HEK293 (cell line): Measurements from ENCODE around the gene LYST.
A peak's percentile ranks its signal among the peaks of the same experiment; 100 is the strongest.
"Not testable (repeated sequence)": the region's sequence is repeated elsewhere in the genome, so short reads cannot be mapped to it uniquely, and the experiment has no call there.

Source experiments
- CTCF ChIA-PET: fragments of 350-600 bp; formaldehyde crosslinking; extraction: SDS; loops from one replicate; lab custom pipeline; 2021; ENCODE audit warnings: antibody characterized with exemption; lab: Yijun Ruan, JAX
- POLR2A ChIA-PET: fragments of 300-600 bp; formaldehyde crosslinking; extraction: SDS; loops from one replicate; lab custom pipeline; 2020; ENCODE audit warnings: antibody characterized with exemption, inconsistent platforms; lab: Yijun Ruan, JAX
- H3K27ac ChIP-seq: fragments of 200-500 bp; sonication (Bioruptor generic); 2 replicates; pipeline ENCODE4 v1.5.1; 2014; ENCODE audit warnings: low read depth, low read length, control low read depth, inconsistent platforms; ENCODE audit errors: extremely low read depth
- H3K36me3 ChIP-seq, 2 experiments: fragments of 200-500 bp in 1 of 2; sonication (Bioruptor generic) in 1 of 2; 1 replicate in 1 of 2; 2 replicates in 1 of 2; pipeline ENCODE4 v1.5.1; 2014 to 2017; ENCODE audit warnings: inconsistent platforms in 2 of 2, low read length in 2 of 2; ENCODE audit not compliant: control insufficient read depth in 2 of 2, insufficient read depth in 1 of 2
- H3K4me1 ChIP-seq: fragments of 200-500 bp; sonication (Bioruptor generic); 2 replicates; pipeline ENCODE4 v1.5.1; 2014; ENCODE audit warnings: mild to moderate bottlenecking, low read length, inconsistent platforms; ENCODE audit not compliant: control insufficient read depth, insufficient read depth
- H3K4me3 ChIP-seq: 2 replicates; pipeline ENCODE4 v1.5.1; 2011; ENCODE audit warnings: low read depth, mild to moderate bottlenecking, control low read depth, low read length, moderate library complexity
- H3K9me3 ChIP-seq: fragments of 200-500 bp; sonication (Bioruptor generic); 2 replicates; pipeline ENCODE4 v1.5.1; 2014; ENCODE audit warnings: low read depth, low read length, inconsistent platforms; ENCODE audit not compliant: control insufficient read depth, insufficient read depth
- KLF10 ChIP-seq: fragments of 450-650 bp; IDR thresholded peaks from 2 replicates; pipeline ENCODE4 v1.5.1; 2018; ENCODE audit warnings: missing biosample characterization, mild to moderate bottlenecking, missing genetic modification characterization
- KLF8 ChIP-seq: fragments of 450-650 bp; formaldehyde crosslinking; IDR thresholded peaks from 2 replicates; pipeline ENCODE4 v1.5.1; 2016; ENCODE audit warnings: missing biosample characterization, missing genetic modification characterization
- OSR2 ChIP-seq: fragments of 450-650 bp; formaldehyde crosslinking; IDR thresholded peaks from 2 replicates; pipeline ENCODE4 v1.5.1; 2016; ENCODE audit warnings: missing biosample characterization, missing genetic modification characterization
- SCRT1 ChIP-seq: fragments of 450-650 bp; formaldehyde crosslinking; IDR thresholded peaks from 2 replicates; pipeline ENCODE4 v1.5.1; 2016; ENCODE audit warnings: missing biosample characterization, missing genetic modification characterization, borderline replicate concordance
- SCRT2 ChIP-seq: fragments of 450-650 bp; formaldehyde crosslinking; IDR thresholded peaks from 2 replicates; pipeline ENCODE4 v1.5.1; 2016; ENCODE audit warnings: missing biosample characterization, missing genetic modification characterization
- TCF7L2 ChIP-seq: IDR thresholded peaks from 2 replicates; pipeline ENCODE4 v1.6.1; 2011; ENCODE audit warnings: low read depth, mild to moderate bottlenecking, inconsistent platforms, low read length, moderate library complexity, borderline replicate concordance
- YY1 ChIP-seq: fragments of 450-650 bp; formaldehyde crosslinking; IDR thresholded peaks from 2 replicates; pipeline ENCODE4 v1.5.1; 2018; ENCODE audit warnings: missing biosample characterization, missing genetic modification characterization
- ZNF146 ChIP-seq: fragments of 450-650 bp; formaldehyde crosslinking; IDR thresholded peaks from 2 replicates; pipeline ENCODE4 v1.5.1; 2016; ENCODE audit warnings: missing biosample characterization, missing genetic modification characterization
- ZNF157 ChIP-seq: fragments of 450-650 bp; formaldehyde crosslinking; IDR thresholded peaks from 2 replicates; pipeline ENCODE4 v1.5.1; 2016; ENCODE audit warnings: missing biosample characterization, missing genetic modification characterization
- ZNF184 ChIP-seq: fragments of 450-650 bp; IDR thresholded peaks from 2 replicates; pipeline ENCODE4 v1.5.1; 2018; ENCODE audit warnings: missing biosample characterization, mild to moderate bottlenecking, missing genetic modification characterization
- ZNF211 ChIP-seq: fragments of 450-650 bp; formaldehyde crosslinking; IDR thresholded peaks from 2 replicates; pipeline ENCODE4 v1.5.1; 2016; ENCODE audit warnings: low read depth, missing biosample characterization, missing genetic modification characterization
- ZNF426 ChIP-seq: fragments of 450-650 bp; formaldehyde crosslinking; IDR thresholded peaks from 2 replicates; pipeline ENCODE4 v1.5.1; 2017; ENCODE audit warnings: missing biosample characterization, missing genetic modification characterization, mild to moderate bottlenecking, inconsistent platforms, moderate library complexity
- ZNF843 ChIP-seq: fragments of 450-650 bp; formaldehyde crosslinking; IDR thresholded peaks from 2 replicates; pipeline ENCODE4 v1.5.1; 2016; ENCODE audit warnings: missing biosample characterization, missing genetic modification characterization
- ZXDB ChIP-seq: fragments of 450-650 bp; formaldehyde crosslinking; IDR thresholded peaks from 2 replicates; pipeline ENCODE4 v1.5.1; 2016; ENCODE audit warnings: missing biosample characterization, missing genetic modification characterization
- TF ChIP-seq, protein P1 (sequence below): fragments of 450-650 bp; formaldehyde crosslinking; IDR thresholded peaks from 2 replicates; pipeline ENCODE4 v1.5.1; 2017; ENCODE audit warnings: missing biosample characterization, missing genetic modification characterization
- TF ChIP-seq, protein P2 (sequence below): fragments of 450-650 bp; formaldehyde crosslinking; IDR thresholded peaks from 2 replicates; pipeline ENCODE4 v1.5.1; 2016; ENCODE audit warnings: missing biosample characterization, missing genetic modification characterization
- TF ChIP-seq, protein P3 (sequence below): fragments of 450-650 bp; formaldehyde crosslinking; IDR thresholded peaks from 2 replicates; pipeline ENCODE4 v1.5.1; 2016; ENCODE audit warnings: missing biosample characterization, missing genetic modification characterization

LYST gene

GRCh38 chr1:235791532-235792060 lies 75.1 kb downstream of the LYST start:
- no peak overlapping the region for H3K4me3 ChIP-seq
- no peak overlapping the region for H3K27ac ChIP-seq
- H3K9me3 ChIP-seq: no peaks in the 10 kb centered on the region
- TF ChIP-seq ZNF211 (tag by site-specific recombination): no peak
- TF ChIP-seq, protein P1, sequence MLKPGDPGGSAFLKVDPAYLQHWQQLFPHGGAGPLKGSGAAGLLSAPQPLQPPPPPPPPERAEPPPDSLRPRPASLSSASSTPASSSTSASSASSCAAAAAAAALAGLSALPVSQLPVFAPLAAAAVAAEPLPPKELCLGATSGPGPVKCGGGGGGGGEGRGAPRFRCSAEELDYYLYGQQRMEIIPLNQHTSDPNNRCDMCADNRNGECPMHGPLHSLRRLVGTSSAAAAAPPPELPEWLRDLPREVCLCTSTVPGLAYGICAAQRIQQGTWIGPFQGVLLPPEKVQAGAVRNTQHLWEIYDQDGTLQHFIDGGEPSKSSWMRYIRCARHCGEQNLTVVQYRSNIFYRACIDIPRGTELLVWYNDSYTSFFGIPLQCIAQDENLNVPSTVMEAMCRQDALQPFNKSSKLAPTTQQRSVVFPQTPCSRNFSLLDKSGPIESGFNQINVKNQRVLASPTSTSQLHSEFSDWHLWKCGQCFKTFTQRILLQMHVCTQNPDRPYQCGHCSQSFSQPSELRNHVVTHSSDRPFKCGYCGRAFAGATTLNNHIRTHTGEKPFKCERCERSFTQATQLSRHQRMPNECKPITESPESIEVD (tag by site-specific recombination): 0 out of 2 replicates have a peak, but pooled peaks have one; percentile 20
- no peak for TF ChIP-seq ZNF426 (tag by site-specific recombination)
- TF ChIP-seq ZXDB (tag by site-specific recombination): peak; percentile 63
- no peak for TF ChIP-seq KLF10 (tag by site-specific recombination)
- no peak for TF ChIP-seq YY1 (tag by site-specific recombination)
- TF ChIP-seq, protein P2, sequence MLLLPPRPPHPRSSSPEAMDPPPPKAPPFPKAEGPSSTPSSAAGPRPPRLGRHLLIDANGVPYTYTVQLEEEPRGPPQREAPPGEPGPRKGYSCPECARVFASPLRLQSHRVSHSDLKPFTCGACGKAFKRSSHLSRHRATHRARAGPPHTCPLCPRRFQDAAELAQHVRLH (tag by site-specific recombination): 0 out of 2 replicates have a peak, but pooled peaks have one; percentile 33
- TF ChIP-seq SCRT2 (tag by site-specific recombination): no peak
- 0 out of 2 replicates have a peak, but pooled peaks have one; percentile 21 for TF ChIP-seq KLF8 (tag by site-specific recombination)
- TF ChIP-seq TCF7L2: peak; percentile 86
- TF ChIP-seq ZNF843: peak; percentile 70; the same call in 1 of the 2 replicates
- H3K4me1 ChIP-seq: peaks cover 9% of the 10 kb centered on the region
- ChIA-PET POLR2A (interaction anchor here (0.5 kb wide), 1 partner anchor 13 kb away, joined by 3 read pairs; no protein-coding TSS in a partner anchor), CTCF (no interaction called here)
- H3K36me3 ChIP-seq: peaks cover 0 to 5% of the 10 kb centered on the region in 2 experiments; a peak in 2 of 3 replicates

DNA sequence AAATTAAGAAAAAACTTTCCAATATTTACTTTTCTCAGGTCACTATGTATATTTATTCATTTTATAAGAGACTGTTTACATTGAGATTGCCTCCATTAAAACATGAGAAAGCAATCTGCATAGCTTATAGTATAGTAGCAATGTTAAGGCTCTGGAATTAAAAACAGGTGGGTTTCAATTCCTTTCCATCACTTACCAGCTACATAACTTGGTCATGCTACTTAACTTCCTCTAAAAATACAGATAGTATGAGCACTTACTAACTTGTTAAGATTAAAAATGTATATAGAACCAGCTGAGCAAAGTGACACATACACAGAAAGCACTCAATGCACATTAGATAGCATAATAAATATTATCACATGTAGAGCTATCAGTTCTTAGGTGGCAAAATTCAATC lies 76.6 kb downstream of the LYST start:
- CTCF ChIA-PET: interaction anchor here (0.7 to 1.2 kb wide), 2 partner anchors 148 to 182 kb away, joined by 3 to 4 read pairs; no protein-coding TSS in a partner anchor
- H3K9me3 ChIP-seq: no peaks in the 10 kb centered on the region

GRCh38 chr1:235786227-235786898 lies 80.3 kb downstream of the LYST start:
- CTCF ChIA-PET, H3K27ac ChIP-seq, H3K36me3 ChIP-seq, H3K9me3 ChIP-seq, H3K4me3 ChIP-seq, H3K4me1 ChIP-seq: not testable (repeated sequence)
- TF ChIP-seq SCRT2 (tag by site-specific recombination) (peak; percentile 71), ZNF184 (tag by site-specific recombination) (peak; percentile 97), ZNF146 (tag by site-specific recombination) (peak; percentile 100), SCRT1 (tag by site-specific recombination) (0 out of 2 replicates have a peak, but pooled peaks have one; percentile 8)
- TF ChIP-seq, protein P2 (tag by site-specific recombination): 0 out of 2 replicates have a peak, but pooled peaks have one; percentile 60
- TF ChIP-seq, protein P3, sequence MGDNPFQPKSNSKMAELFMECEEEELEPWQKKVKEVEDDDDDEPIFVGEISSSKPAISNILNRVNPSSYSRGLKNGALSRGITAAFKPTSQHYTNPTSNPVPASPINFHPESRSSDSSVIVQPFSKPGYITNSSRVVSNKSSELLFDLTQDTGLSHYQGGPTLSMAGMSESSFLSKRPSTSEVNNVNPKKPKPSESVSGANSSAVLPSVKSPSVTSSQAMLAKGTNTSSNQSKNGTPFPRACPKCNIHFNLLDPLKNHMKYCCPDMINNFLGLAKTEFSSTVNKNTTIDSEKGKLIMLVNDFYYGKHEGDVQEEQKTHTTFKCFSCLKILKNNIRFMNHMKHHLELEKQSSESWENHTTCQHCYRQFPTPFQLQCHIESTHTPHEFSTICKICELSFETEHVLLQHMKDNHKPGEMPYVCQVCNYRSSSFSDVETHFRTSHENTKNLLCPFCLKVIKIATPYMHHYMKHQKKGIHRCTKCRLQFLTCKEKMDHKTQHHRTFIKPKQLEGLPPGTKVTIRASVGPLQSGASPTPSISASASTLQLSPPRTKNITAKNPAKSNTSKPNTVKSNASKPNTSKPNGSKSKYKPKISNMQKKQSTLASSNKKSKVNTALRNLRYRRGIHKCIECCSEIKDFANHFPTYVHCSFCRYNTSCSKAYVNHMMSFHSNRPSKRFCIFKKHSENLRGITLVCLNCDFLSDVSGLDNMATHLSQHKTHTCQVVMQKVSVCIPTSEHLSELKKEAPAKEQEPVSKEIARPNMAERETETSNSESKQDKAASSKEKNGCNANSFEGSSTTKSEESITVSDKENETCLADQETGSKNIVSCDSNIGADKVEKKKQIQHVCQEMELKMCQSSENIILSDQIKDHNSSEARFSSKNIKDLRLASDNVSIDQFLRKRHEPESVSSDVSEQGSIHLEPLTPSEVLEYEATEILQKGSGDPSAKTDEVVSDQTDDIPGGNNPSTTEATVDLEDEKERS (tag by site-specific recombination): 0 out of 2 replicates have a peak, but pooled peaks have one; percentile 48
- POLR2A ChIA-PET: interaction anchor here (0.7 kb wide), 1 partner anchor 281 kb away, joined by 3 read pairs; no protein-coding TSS in a partner anchor

More for the DNA sequence above, 76.6 kb downstream of the LYST start:
- POLR2A ChIA-PET: no interaction called here
- TF ChIP-seq ZNF157 (tag by site-specific recombination) (no peak), KLF8 (tag by site-specific recombination) (no peak), OSR2 (tag by site-specific recombination) (no peak)
- TF ChIP-seq, all 188 proteins: peak for 0
- peaks cover 0 to 5% of the 10 kb centered on the region in 2 experiments; a peak in 2 of 3 replicates for H3K36me3 ChIP-seq
- H3K4me1 ChIP-seq: peaks cover 9% of the 10 kb centered on the region
- no peak overlapping the region for H3K27ac ChIP-seq
- no peak overlapping the region for H3K4me3 ChIP-seq
